Stimulated activated CD8-positive, alpha-beta memory T cell treated with anti-CD3 and anti-CD28 coated beads, Interleukin-4, amount 100 ng/mL, for 24 hours (primary cell): ENCODE data around the gene NCBP1.
"Not testable (repeated sequence)": the region's sequence is repeated elsewhere in the genome, so short reads cannot be mapped to it uniquely, and the experiment has no call there.

Source experiments
- DNase-seq: peaks from one replicate; pipeline ENCODE4 v3.0.0-alpha.2; 2020; ENCODE audit warnings: low read depth

NCBP1 gene

DNA sequence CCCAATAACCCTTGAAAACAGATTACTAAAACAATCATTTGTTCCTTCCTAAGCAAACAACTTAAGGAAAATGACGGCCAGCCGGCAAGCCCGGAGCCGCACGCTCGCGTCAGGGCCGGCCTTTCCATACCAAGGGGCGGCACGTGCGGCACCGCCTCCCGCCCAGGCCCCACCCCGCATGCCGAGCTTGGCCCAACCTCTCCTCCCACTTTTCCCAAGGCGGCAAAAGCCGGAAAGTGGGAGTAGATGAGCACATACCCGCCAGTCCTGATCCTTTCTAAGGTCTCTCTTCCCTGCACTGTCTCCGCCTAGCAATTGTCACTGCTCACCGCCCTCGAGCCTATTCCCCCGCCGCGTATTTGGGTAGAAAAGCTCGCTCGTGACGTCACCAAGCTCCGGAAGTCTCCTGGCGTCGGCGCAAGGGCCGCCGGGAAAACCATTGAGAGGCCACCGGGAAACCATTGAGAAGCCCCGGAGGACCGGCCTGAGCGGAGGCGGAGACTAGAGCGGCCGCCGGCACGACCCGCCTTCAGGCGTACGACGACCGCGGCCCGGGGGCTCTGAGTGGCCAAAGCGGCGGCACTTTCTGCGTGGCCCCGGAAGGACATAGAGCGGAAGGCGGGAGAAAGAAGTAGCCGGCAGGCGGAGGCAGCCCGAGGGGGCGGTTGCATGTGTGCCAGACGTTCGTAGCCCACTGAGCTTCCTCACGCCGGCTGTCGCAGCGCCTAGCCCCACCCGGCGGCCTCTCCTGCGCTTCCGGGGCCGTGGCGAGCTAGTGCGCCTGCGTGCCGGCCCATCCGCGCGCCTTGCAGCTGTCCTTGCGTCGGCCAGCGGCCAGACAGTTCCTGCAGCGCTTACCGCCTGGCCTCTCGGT is at the start of gene NCBP1, which contains the start of gene TSTD2:
TSS of gene NCBP1 (plus strand) at position 837 of the 874 bp plus-strand sequence. CDS start 61 bp downstream, outside the sequence.
TSS of gene TSTD2 (minus strand) at position 384 of the 874 bp plus-strand sequence. CDS start 5,806 bp downstream, outside the sequence.
- peak; percentile 94 for DNase-seq

GRCh38 chr9:97584778-97585177 is 48.8 kb upstream of the NCBP1 start:
- not testable (repeated sequence) for DNase-seq

DNA sequence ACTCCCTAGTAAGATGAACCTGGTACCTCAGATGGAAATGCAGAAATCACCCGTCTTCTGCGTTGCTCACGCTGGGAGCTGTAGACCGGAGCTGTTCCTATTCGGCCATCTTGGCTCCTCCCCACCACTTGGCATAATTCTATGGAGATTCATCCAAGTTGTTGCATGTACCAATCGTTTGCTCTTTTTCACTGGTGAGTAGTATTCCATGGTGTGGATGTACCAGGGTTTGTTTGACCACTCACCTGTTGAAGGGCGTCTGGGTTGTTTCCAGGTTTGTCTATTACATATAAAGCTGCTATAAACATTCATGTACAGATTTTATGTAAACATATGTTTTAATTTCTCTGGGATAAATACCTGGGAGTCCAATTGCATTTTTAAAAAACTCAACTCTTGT is 46.7 kb upstream of the NCBP1 start:
- not testable (repeated sequence) for DNase-seq

- no peak for DNase-seq
These were observed 42.1 kb upstream of the NCBP1 start for GRCh38 chr9:97591535-97591934.

DNA sequence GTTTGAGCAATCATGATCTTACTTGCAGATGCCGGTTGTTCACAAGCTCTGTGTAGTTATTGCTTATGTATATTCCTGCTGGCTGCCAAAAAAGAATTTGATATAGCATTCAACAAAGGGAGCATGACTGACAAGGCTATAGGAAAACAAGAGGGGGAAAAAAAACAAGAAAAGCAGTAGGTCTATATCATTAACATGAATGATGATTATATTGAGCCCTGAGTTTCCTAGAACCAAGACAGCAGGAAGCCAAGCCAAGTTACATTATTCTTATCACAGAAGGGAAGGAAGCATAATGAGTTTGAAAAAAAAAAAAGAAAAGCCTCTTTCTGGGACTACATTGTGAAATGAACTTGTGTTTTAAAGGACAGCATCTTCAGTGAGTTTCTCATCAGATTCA is 41.5 kb upstream of the NCBP1 start:
- no peak for DNase-seq

DNA sequence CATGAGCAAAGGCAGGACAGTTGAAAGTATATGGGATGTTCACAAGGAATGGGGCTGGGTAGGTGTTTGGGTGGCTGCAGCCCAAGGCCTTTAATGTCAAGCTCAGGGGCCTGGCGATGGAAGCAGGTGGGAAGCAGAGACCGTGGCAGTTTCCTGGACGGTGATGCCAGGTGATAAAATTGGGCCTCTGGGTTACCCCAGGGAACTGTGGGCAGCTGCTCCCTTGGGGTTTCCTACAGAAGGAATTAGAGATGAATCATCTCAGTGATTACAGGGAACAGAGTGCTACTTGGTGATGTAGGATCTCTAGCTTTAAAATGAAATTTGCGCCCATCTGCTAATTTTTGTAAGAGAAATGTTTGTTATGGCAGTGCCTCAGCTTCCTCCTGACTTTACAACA is 39.7 kb upstream of the NCBP1 start:
- DNase-seq: no peak

- DNase-seq: no peak
These were observed 39.2 kb upstream of the NCBP1 start for GRCh38 chr9:97594381-97594921.

DNA sequence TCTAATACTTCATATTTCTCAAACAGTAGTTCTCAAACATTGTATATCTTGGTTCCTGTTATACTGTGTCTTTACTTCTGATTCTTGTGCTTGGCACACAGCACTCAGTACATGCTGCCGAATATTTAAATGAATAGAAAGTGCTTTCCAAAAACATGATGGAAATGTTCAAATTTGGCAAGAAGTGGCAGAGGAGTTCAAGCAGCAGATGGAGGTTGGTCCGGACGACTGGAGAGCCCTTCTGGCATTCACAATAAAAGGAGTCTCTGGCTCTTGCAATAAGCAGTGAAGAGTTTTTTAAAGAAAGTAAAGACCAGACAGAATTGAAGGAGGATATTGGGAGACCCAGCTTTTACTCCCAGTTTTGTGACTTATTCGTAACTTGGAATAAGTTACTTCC is 36.7 kb upstream of the NCBP1 start:
- no peak for DNase-seq

- peak; percentile 51 for DNase-seq
These were observed 34.9 kb upstream of the NCBP1 start for GRCh38 chr9:97598461-97599288.

DNA sequence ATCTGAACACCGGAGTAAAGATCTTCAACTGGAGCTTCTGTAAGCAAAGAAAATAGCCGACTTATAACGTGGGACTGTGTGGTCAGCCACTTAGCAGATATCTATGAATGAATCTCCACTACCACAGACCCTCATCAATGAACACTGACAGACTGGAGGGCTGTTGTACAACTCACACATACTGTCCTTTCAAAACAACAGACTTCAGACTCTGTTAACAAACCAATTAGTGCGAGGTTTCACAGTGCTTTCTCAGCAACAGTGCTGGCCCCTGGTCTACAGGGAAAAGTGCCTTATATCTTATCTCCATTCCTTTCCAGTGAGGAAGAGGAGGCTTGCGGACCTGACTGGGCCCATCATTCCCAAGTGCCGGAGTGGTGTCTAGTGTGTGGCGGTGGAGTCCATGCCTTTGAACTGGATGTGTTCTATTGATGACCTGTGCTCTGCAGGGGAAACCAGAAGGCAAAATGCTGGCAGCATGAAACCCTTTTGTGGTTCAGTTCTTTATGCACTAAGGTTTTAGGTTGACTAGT is 34.2 kb upstream of the NCBP1 start:
- no peak for DNase-seq

GRCh38 chr9:97600531-97601227 is 32.9 kb upstream of the NCBP1 start:
- no peak for DNase-seq

DNA sequence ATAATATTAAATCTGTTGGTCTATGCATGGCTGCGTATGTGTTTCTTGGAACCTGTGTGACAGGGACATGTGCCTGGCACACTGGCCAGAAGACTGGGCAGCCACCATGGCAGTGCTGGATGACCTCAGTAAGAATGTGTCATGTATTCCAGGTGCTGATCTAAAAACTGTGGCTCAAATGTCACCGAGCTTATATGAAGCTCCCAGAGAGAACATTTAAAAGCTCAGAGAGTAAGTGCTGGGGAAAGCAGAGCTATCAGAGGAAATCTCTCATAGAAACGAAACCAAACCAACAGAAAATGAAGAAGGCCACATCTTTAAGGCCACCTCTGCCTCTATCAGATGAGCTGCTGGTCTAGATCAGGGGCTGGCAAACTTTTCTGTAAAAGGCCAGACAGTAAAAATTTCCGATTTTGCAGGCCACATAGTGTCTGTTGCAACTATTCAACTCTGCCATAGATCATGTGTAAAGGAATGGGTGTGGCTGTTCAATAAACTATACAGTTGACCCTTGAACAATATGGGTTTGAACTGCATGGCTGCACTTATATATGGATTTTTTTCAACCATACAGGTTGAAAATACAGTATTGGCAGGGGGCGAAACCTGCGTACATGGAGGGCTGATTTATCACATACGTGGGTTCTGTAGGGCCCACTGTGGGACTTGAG is 32.3 kb upstream of the NCBP1 start:
- no peak for DNase-seq

DNA sequence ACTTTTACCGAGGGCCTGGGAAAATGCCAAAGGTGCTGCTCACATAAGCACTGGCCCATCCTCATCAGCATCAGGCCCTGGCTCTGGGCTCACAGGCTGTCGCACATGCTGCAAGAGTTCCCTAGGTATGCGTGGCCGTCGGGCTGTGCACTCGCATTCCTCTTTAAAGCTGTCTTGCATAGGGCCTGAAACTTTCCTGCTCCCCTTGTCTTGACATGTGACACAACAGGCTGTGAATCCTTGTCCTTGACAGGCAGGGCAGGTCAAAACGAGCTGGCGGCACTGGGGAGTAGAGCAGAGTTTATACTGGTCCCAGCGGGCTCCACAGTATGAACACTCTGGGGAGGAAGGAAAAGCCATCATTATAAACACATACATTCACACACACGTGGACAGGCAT is 31.2 kb upstream of the NCBP1 start:
- DNase-seq: no peak

GRCh38 chr9:97604901-97605645 is 28.5 kb upstream of the NCBP1 start:
- no peak for DNase-seq

DNA sequence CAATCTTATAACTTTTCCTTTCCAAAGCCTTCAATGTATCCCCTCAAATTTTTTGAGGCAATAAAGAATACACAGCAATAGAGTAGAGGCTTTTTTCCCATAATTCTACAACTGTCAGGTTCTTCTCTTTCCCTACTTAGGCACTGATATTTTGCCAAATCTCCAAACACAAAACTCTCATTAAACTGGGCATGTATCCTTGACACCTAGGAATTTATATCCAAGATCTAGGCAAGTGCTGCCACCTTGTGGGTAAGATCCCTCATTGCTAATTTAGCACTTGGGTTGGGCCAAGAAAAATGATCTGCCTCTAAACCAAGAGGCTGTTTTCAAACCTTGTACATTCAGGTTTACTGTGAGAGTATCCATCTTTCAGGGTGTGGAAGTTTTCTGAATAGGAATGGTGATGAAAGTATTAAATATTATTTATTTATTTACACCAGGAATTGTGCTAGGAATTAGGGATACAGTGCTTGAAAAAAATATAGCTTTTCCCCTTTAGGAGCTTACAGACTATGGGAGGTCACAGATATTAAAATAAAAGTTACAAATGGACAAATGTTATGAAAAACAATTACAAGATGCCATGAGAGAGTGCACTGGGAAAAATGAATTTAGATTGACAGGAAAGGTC is 18.1 kb upstream of the NCBP1 start:
- no peak for DNase-seq

DNA sequence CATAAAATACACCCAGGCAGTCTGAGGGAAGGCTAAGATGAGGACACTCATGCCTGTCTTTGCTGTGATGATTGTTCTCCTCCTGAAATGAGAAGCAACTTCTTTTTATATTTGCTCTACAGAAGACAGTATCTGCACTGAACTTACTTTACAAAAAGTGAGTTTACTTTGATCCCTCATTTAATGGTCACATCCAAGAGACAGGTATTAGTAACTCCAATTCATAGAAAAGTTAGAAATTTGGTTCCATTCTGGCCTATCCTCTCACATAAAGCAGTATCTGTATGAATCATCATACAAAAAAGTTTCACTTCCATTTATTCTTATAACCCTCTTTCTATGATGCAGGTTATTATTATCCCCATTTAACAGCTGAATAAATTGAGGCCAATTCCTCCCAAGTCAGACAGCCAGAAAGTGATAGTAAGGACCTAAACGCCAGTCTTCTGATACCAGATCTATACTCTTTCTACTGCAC is 15.6 kb upstream of the NCBP1 start:
- no peak for DNase-seq

GRCh38 chr9:97620063-97620462 is 13.6 kb upstream of the NCBP1 start:
- DNase-seq: not testable (repeated sequence)

DNA sequence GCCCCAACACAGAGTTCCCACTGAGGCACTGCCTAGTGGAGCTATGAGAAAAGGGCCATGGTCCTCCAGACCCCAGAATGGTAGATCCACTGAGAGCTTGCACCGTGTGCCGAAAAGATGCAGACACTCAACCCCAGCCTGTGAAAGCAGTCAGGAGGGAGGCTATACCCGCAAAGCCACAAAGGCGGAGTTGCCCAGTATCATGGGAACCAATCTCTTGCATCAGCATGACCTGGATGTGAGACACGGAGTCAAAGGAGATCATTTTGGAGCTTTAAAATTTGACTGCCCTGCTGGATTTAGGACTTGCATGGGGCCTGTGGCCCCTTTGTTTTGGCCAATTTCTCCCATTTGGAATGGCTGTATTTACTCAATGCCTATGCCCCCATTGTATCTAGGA is 11.1 kb upstream of the NCBP1 start:
- not testable (repeated sequence) for DNase-seq

DNA sequence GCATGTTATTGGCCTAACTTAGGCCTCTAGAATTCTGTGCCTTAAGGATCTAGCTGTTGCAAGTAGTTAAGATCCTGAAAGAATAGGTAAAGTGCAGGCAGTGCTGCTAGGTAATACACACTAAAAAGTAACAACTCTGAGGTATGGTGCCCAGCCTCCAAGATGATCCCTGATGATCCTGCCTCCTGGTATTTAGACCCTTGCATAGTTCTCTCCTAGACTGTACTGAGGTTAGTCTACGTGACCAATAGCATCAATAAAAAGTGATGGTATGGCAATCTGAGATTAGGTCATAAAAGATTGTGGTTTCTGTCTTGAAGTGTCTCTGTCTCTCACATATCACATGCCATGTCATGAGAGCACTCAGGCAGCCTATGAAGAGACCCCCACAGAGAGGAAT is 9.7 kb upstream of the NCBP1 start:
- DNase-seq: no peak

GRCh38 chr9:97625620-97626019 is 8.0 kb upstream of the NCBP1 start:
- no peak for DNase-seq
